Activated T-cell treated with anti-CD3 and anti-CD28 coated beads, Interleukin-2, amount 50 U/mL, for 72 hours (primary cell): ENCODE results near the gene IDI2. TPM values are rescaled to one million over a fixed set of nuclear protein-coding genes. Genes with fewer than 3 reads are reported as not detected.

ENCODE experiments used
- ATAC-seq, 2 donors: fragments of 150-1000 bp; cut with Tn5 transposase; replicated peaks in 1 of 2; 2 replicates each; pipeline ENCODE4 v1.10.0; 2021; ENCODE audit warnings: moderate library complexity in 2 of 2, mild to moderate bottlenecking in 1 of 2
- DNase-seq, 2 donors: peaks; one replicate each; pipeline ENCODE4 v3.0.0; 2021 to 2022; ENCODE audit warnings: mixed read lengths in 1 of 2
- H3K27ac Mint-ChIP-seq: one replicate; pipeline ENCODE4 v1.8.0; 2022; ENCODE audit warnings: mild to moderate bottlenecking, moderate library complexity, mixed read lengths
- H3K27me3 Mint-ChIP-seq: one replicate; pipeline ENCODE4 v1.8.0; 2022; ENCODE audit warnings: low read depth, mixed read lengths
- H3K36me3 Mint-ChIP-seq, 2 donors: one replicate each; pipeline ENCODE4 v1.8.0; 2022; ENCODE audit warnings: mixed read lengths in 2 of 2, mild to moderate bottlenecking in 1 of 2; ENCODE audit not compliant: insufficient read depth in 2 of 2
- H3K4me1 Mint-ChIP-seq: one replicate; pipeline ENCODE4 v1.8.0; 2022; ENCODE audit warnings: low read depth, mixed read lengths
- H3K4me3 Mint-ChIP-seq, 2 donors: one replicate each; pipeline ENCODE4 v1.8.0; 2022; ENCODE audit warnings: mild to moderate bottlenecking in 2 of 2, mixed read lengths in 2 of 2, moderate library complexity in 2 of 2
- H3K9me3 Mint-ChIP-seq, 2 donors: one replicate each; pipeline ENCODE4 v1.8.0; 2022; ENCODE audit warnings: mixed read lengths in 2 of 2
- total RNA-seq, 2 donors: library from RNA; stranded (reverse); gene quantifications; one replicate each; pipeline ENCODE4 v1.2.3, GENCODE V29; 2022

The IDI2 gene
- total RNA-seq, 2 donors from 2014 or later, result not detected

- Mint-ChIP-seq H3K4me1 (peaks cover 88% of the 10 kb centered on the region), H3K36me3 (peaks cover 6 to 22% of the 10 kb centered on the region in 2 donors), H3K27me3 (no peaks in the 10 kb centered on the region)
Measured at GRCh38 chr10:1056326-1057105, 30.9 kb upstream of the IDI2 start, which contains the start of gene WDR37. Gene WDR37, plus strand, starts transcription at chr10:1056385. Its CDS starts 15,771 bp downstream, at chr10:1072156.

GRCh38 chr10:1054684-1055083 lies 29.0 kb upstream of the IDI2 start:
- peak overlapping the region; percentile 98 for H3K4me3 Mint-ChIP-seq
- H3K36me3 Mint-ChIP-seq, result peaks cover 6 to 24% of the 10 kb centered on the region in 2 donors
- H3K27ac Mint-ChIP-seq, result peak overlapping the region; percentile 97
- no peaks in the 10 kb centered on the region for H3K27me3 Mint-ChIP-seq
- DNase-seq (no peak), ATAC-seq (no peak)
- no peaks in the 10 kb centered on the region for H3K9me3 Mint-ChIP-seq
- H3K4me1 Mint-ChIP-seq, result peaks cover 87% of the 10 kb centered on the region

More at GRCh38 chr10:1056326-1057105, 30.9 kb upstream of the IDI2 start, which contains the start of gene WDR37:
- Mint-ChIP-seq H3K27ac (peak within 1 kb of the TSS; percentile 97), H3K4me3 (peak within 1 kb of the TSS; percentile 98 to 99), H3K9me3 (no peaks in the 10 kb centered on the region)
- DNase-seq (peak; percentile 91 to 92), ATAC-seq (peak; percentile 97 to 98)

GRCh38 chr10:1050554-1050953 lies 24.9 kb upstream of the IDI2 start:
- DNase-seq, result peak; percentile 46 to 48
- Mint-ChIP-seq H3K4me3 (peak overlapping the region; percentile 87 to 99), H3K9me3 (no peaks in the 10 kb centered on the region), H3K27ac (no peak overlapping the region), H3K36me3 (peaks cover 0 to 9% of the 10 kb centered on the region in 2 donors), H3K4me1 (peaks cover 73% of the 10 kb centered on the region), H3K27me3 (no peaks in the 10 kb centered on the region)
- no peak for ATAC-seq

DNA sequence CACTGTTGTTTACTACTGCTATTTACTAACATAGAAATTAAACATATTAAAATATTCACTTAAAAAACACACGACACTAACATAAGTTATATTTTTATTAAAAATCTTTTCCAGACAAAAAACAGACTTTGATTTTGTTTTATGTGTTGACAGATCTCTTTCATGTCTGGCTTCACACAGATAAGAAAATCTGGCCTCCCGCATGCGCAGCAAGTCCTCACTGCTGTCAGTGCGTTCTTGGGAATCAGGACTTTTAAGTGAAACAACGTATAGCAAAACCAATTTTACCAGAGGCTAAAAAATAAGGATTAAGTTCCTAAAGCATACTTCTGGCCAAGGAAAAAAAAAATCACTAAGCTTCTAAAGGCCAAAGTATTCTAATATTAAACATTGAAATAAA lies 24.5 kb upstream of the IDI2 start:
- Mint-ChIP-seq H3K9me3 (no peaks in the 10 kb centered on the region), H3K36me3 (peaks cover 0 to 13% of the 10 kb centered on the region in 2 donors), H3K27ac (peak overlapping the region; percentile 27), H3K4me1 (peaks cover 73% of the 10 kb centered on the region), H3K27me3 (no peaks in the 10 kb centered on the region), H3K4me3 (peak overlapping the region; percentile 87 to 99)
- DNase-seq (no peak), ATAC-seq (no peak)

DNA sequence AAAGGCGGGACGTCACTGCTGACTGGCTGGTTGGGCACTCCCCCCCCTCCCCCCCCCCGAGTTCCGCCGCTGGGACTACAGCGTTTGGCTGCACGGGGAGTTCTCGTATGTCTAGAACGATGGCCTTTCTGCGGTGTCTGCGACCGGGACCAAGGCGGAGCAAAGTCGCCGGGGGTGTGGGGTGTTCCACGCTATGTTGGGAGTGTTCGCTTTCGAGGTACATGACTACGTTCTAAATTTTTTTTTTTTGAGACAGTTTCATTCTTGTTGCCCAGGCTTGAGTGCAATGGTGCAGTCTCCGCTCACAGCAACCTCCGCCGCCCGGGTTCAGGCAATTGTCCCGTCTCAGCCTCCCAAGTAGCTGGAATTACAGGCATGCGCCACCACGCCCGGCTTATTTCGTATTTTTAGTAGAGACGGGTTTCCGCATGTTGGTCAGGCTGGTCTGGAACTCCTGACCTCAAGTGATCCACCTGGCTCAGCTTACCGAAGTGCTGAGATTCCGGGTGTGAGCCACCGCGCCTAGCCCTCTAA lies 23.8 kb upstream of the IDI2 start:
- H3K27ac Mint-ChIP-seq, result peak overlapping the region; percentile 27
- H3K27me3 Mint-ChIP-seq, result no peaks in the 10 kb centered on the region
- peak overlapping the region; percentile 87 to 99 for H3K4me3 Mint-ChIP-seq
- H3K36me3 Mint-ChIP-seq, result peaks cover 0 to 17% of the 10 kb centered on the region in 2 donors
- DNase-seq, result no peak
- peaks cover 73% of the 10 kb centered on the region for H3K4me1 Mint-ChIP-seq
- no peaks in the 10 kb centered on the region for H3K9me3 Mint-ChIP-seq
- ATAC-seq, result no peak

- DNase-seq (peak; percentile 97 to 98), ATAC-seq (peak; percentile 84 to 86)
- Mint-ChIP-seq H3K36me3 (peaks cover 0 to 18% of the 10 kb centered on the region in 2 donors), H3K27ac (peak within 1 kb of the TSS; percentile 98), H3K27me3 (no peaks in the 10 kb centered on the region), H3K4me1 (peaks cover 73% of the 10 kb centered on the region), H3K9me3 (no peaks in the 10 kb centered on the region), H3K4me3 (peak within 1 kb of the TSS; percentile 87 to 99)
Measured at GRCh38 chr10:1048732-1049424, 23.2 kb upstream of the IDI2 start, which contains the start of gene IDI1. Gene IDI1, minus strand, starts transcription at chr10:1049119. Its CDS starts 116 bp downstream, at chr10:1049003.

- Mint-ChIP-seq H3K4me3 (peak overlapping the region; percentile 87 to 99), H3K9me3 (no peaks in the 10 kb centered on the region), H3K27ac (peak overlapping the region; percentile 98), H3K36me3 (peaks cover under 1 to 15% of the 10 kb centered on the region in 2 donors), H3K4me1 (peaks cover 73% of the 10 kb centered on the region), H3K27me3 (no peaks in the 10 kb centered on the region)
- no peak for DNase-seq
- ATAC-seq, result no peak
Measured at GRCh38 chr10:1048349-1048731, 22.7 kb upstream of the IDI2 start.

- Mint-ChIP-seq H3K9me3 (no peaks in the 10 kb centered on the region), H3K4me3 (peak overlapping the region; percentile 87 to 99), H3K4me1 (peaks cover 72% of the 10 kb centered on the region), H3K27ac (peak overlapping the region; percentile 98), H3K27me3 (no peaks in the 10 kb centered on the region), H3K36me3 (peaks cover 2 to 16% of the 10 kb centered on the region in 2 donors)
- ATAC-seq (no peak), DNase-seq (no peak)
Measured at GRCh38 chr10:1047937-1048336, 22.3 kb upstream of the IDI2 start.

GRCh38 chr10:1045415-1045814 lies 19.8 kb upstream of the IDI2 start:
- no peaks in the 10 kb centered on the region for H3K9me3 Mint-ChIP-seq

DNA sequence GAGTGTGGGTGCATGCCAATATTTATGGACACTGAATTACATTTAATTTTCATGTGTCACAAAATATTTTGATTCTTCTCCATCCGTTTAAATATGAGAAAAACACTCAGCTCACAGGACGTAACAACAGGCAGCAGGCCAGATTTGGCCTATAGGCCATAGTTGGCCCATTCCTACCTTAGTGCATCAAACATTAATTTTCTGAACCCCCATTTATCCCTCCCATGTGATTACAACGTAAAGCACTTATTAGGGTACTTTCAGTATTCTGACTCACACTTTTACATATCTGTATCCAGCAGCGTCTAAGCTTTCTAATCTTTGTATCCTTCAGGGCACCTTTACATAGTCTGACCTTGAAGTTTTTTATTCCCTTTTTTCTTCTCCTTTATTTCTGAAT lies 19.3 kb upstream of the IDI2 start:
- H3K4me3 Mint-ChIP-seq, result peak overlapping the region; percentile 65 to 70
- no peaks in the 10 kb centered on the region for H3K27me3 Mint-ChIP-seq
- peaks cover 43% of the 10 kb centered on the region for H3K4me1 Mint-ChIP-seq
- H3K9me3 Mint-ChIP-seq, result no peaks in the 10 kb centered on the region
- H3K27ac Mint-ChIP-seq, result peak overlapping the region; percentile 82
- DNase-seq (no peak), ATAC-seq (no peak)
- H3K36me3 Mint-ChIP-seq, result peaks cover 4 to 20% of the 10 kb centered on the region in 2 donors

More at GRCh38 chr10:1045415-1045814, 19.8 kb upstream of the IDI2 start:
- H3K4me1 Mint-ChIP-seq, result peaks cover 47% of the 10 kb centered on the region
- no peak for DNase-seq
- ATAC-seq, result no peak
- peak overlapping the region; percentile 65 to 70 for H3K4me3 Mint-ChIP-seq
- peak overlapping the region; percentile 82 for H3K27ac Mint-ChIP-seq
- H3K27me3 Mint-ChIP-seq, result no peaks in the 10 kb centered on the region
- H3K36me3 Mint-ChIP-seq, result peaks cover 4 to 19% of the 10 kb centered on the region in 2 donors

DNA sequence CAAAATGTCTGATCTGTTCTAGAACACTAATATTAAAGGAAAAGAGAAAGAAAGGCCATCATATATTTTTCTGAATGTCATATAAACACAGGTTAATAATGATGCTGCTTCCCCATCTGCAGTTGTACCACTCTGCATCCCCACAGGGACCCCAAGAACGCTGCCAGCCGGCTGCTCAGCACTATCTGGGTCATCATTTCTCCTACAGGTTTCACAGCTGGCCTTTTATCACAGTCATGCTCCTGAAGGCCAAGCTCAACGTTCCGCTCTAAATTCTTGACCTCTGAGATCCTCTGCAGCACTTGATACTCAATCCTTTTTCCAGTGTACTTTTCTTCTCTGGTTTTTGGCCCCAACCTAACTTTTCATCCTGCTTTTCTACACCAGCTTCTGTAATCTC lies 18.5 kb upstream of the IDI2 start:
- Mint-ChIP-seq H3K36me3 (peaks cover 4 to 19% of the 10 kb centered on the region in 2 donors), H3K4me1 (peaks cover 41% of the 10 kb centered on the region), H3K4me3 (peak overlapping the region; percentile 65 to 70), H3K27ac (peak overlapping the region; percentile 82), H3K27me3 (no peaks in the 10 kb centered on the region), H3K9me3 (no peaks in the 10 kb centered on the region)
- no peak for ATAC-seq
- DNase-seq, result no peak

DNA sequence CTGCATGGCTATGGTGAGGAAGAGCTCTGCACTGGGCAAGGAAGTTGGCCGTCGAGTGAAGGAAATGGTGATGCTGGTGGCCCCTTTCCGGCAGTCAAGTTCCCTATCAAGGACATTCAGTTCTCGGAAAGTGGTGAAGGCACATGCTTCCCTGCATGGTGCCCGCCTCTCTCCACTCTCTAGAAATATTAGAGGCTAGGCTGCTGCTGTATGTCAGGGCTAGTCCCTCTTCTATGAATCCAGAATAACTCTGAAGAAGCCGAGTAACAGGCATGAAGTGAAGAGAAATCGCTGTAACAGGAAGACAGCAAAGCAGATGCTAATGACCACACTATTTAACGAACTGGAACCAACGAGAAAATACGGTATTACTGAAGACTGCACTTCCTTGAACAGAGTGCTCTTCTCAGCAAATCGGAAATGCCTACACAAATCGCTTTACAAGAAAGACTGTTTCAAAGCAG lies 17.9 kb upstream of the IDI2 start:
- Mint-ChIP-seq H3K4me1 (peaks cover 41% of the 10 kb centered on the region), H3K9me3 (no peaks in the 10 kb centered on the region), H3K4me3 (peak overlapping the region; percentile 65 to 70), H3K27me3 (no peaks in the 10 kb centered on the region), H3K27ac (peak overlapping the region; percentile 82), H3K36me3 (peaks cover 4 to 19% of the 10 kb centered on the region in 2 donors)
- ATAC-seq (peak; percentile 28 to 49), DNase-seq (no peak)

DNA sequence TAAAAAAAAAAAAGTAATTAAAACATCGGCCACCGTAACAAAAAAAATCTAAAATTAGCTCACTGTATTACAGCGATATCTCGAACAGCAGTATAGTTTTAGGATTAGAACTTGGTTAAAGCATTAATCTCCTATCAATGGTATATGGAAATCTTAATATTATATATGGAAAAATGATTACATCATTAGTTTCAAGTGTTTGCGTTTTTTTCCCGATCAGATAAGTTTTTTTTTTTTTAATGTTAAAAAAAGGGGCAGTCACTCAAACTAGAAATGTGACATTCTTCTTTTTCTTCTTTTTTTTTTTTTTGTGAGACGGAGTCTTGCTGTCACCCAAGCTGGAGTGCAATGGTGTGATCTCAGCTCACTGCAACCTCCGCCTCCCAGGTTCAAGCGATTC lies 15.9 kb upstream of the IDI2 start:
- Mint-ChIP-seq H3K27me3 (no peaks in the 10 kb centered on the region), H3K4me1 (peaks cover 30% of the 10 kb centered on the region), H3K9me3 (no peaks in the 10 kb centered on the region), H3K4me3 (no peak overlapping the region), H3K36me3 (peaks cover 4 to 19% of the 10 kb centered on the region in 2 donors), H3K27ac (no peak overlapping the region)
- DNase-seq, result no peak
- ATAC-seq, result no peak
